Frontal cortex (tissue), 4 donors: ENCODE results near the gene KRT2. TPM values are rescaled to one million over a fixed set of nuclear protein-coding genes. Genes with fewer than 3 reads are reported as not detected.
A peak's percentile ranks its signal among the peaks of the same experiment; 100 is the strongest.

ENCODE experiments used
- DNase-seq, 2 donors: peaks; one replicate each; pipeline ENCODE4 v3.0.0; 2012; ENCODE audit warnings: low spot score in 2 of 2
- FAIRE-seq: peaks from 2 replicates; lab custom pipeline; 2012; peaks lifted over from hg19 to GRCh38; lab: Jason Lieb, UNC
- total RNA-seq: library from RNA; depleted of rRNA; stranded (reverse); fragments of >200 nt; gene quantifications from one replicate; pipeline ENCODE4 v1.2.3, GENCODE V29; 2014
- donor health status: control.
- donor health status: control.
- donor health status: control.

Gene KRT2
- total RNA-seq, 1 donor from 2014 or later: not detected

- DNase-seq: no peak
- FAIRE-seq: no peak
Measured at GRCh38 chr12:52645982-52646381, 6.0 kb downstream of the KRT2 start.

GRCh38 chr12:52645120-52645761, 6.8 kb downstream of the KRT2 start:
- FAIRE-seq (no peak), DNase-seq (no peak)

GRCh38 chr12:52644078-52644415, 8.0 kb downstream of the KRT2 start:
- DNase-seq (no peak), FAIRE-seq (no peak)

GRCh38 chr12:52643233-52644077, 8.6 kb downstream of the KRT2 start:
- no peak for FAIRE-seq

GRCh38 chr12:52641468-52641867, 10.5 kb downstream of the KRT2 start:
- no peak for FAIRE-seq
- no peak for DNase-seq

More at GRCh38 chr12:52643233-52644077, 8.6 kb downstream of the KRT2 start:
- DNase-seq: no peak

- FAIRE-seq: no peak
Measured at GRCh38 chr12:52637299-52637698, 14.7 kb downstream of the KRT2 start.

GRCh38 chr12:52636592-52637258, 15.3 kb downstream of the KRT2 start:
- FAIRE-seq (no peak), DNase-seq (no peak)

More at GRCh38 chr12:52637299-52637698, 14.7 kb downstream of the KRT2 start:
- DNase-seq: no peak

GRCh38 chr12:52636189-52636588, 15.8 kb downstream of the KRT2 start:
- DNase-seq (no peak), FAIRE-seq (no peak)

- DNase-seq (peak; percentile 42 to 44), FAIRE-seq (no peak)
Measured at GRCh38 chr12:52634266-52635056, 17.6 kb downstream of the KRT2 start.

GRCh38 chr12:52633383-52633782, 18.6 kb downstream of the KRT2 start:
- no peak for DNase-seq
- FAIRE-seq: no peak

GRCh38 chr12:52632656-52633055, 19.4 kb downstream of the KRT2 start:
- FAIRE-seq (no peak), DNase-seq (no peak)

- FAIRE-seq (no peak), DNase-seq (no peak)
Measured at GRCh38 chr12:52631676-52632459, 20.1 kb downstream of the KRT2 start.

- DNase-seq: no peak
- no peak for FAIRE-seq
Measured at GRCh38 chr12:52631264-52631663, 20.7 kb downstream of the KRT2 start.

GRCh38 chr12:52630599-52631200, 21.3 kb downstream of the KRT2 start:
- FAIRE-seq: no peak
- DNase-seq: no peak

GRCh38 chr12:52630008-52630500, 22.0 kb downstream of the KRT2 start:
- DNase-seq (no peak), FAIRE-seq (no peak)

GRCh38 chr12:52629281-52630007, 22.6 kb downstream of the KRT2 start:
- DNase-seq (no peak), FAIRE-seq (no peak)

GRCh38 chr12:52628841-52629240, 23.2 kb downstream of the KRT2 start:
- DNase-seq (no peak), FAIRE-seq (no peak)

GRCh38 chr12:52628111-52628507, 23.9 kb downstream of the KRT2 start:
- DNase-seq: no peak
- FAIRE-seq: no peak
